ENCODE results near the gene SFN.

DNA sequence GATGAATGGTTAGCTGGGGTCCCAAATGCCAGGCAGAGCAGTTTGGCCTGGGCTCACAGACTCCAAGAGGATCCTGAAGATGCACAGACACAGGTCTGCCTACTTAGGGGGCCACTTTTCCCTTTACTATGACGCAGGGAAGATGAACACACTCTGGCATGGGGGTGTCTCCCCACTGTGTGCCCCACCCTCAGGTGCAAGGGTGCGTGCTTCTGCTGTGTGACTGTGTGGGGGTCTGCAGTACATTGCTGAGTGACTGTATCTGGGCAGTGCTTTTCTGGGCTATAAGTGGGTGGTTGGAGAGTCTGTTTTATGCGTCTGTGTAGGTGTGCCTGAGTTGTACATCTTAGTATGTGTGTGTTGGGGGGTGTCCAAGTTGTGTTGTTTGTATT, 47.0 kb downstream of the SFN start:
- TF ChIP-seq, protein P1, sequence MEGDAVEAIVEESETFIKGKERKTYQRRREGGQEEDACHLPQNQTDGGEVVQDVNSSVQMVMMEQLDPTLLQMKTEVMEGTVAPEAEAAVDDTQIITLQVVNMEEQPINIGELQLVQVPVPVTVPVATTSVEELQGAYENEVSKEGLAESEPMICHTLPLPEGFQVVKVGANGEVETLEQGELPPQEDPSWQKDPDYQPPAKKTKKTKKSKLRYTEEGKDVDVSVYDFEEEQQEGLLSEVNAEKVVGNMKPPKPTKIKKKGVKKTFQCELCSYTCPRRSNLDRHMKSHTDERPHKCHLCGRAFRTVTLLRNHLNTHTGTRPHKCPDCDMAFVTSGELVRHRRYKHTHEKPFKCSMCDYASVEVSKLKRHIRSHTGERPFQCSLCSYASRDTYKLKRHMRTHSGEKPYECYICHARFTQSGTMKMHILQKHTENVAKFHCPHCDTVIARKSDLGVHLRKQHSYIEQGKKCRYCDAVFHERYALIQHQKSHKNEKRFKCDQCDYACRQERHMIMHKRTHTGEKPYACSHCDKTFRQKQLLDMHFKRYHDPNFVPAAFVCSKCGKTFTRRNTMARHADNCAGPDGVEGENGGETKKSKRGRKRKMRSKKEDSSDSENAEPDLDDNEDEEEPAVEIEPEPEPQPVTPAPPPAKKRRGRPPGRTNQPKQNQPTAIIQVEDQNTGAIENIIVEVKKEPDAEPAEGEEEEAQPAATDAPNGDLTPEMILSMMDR (IDR thresholded peaks at IDR 0.05 in 8 of 11, conservative IDR thresholded peaks at IDR 0.05 in 3 of 11), result no peak
- no peak for TF ChIP-seq POLR2A (IDR thresholded peaks at IDR 0.05)
